GM19438 (cell line): Measurements from ENCODE around the gene TLR4.

Experiments used
- ATAC-seq: cut with Tn5 transposase; IDR thresholded peaks from one replicate; pipeline ENCODE4 v1.9.1; 2021; ENCODE audit warnings: low read depth; ENCODE audit not compliant: unreplicated experiment

TLR4 gene

GRCh38 chr9:117709936-117710335, 5.7 kb downstream of the TLR4 start:
- ATAC-seq = no peak

- ATAC-seq = no peak
These were observed 10.1 kb downstream of the TLR4 start for GRCh38 chr9:117714282-117714681.

DNA sequence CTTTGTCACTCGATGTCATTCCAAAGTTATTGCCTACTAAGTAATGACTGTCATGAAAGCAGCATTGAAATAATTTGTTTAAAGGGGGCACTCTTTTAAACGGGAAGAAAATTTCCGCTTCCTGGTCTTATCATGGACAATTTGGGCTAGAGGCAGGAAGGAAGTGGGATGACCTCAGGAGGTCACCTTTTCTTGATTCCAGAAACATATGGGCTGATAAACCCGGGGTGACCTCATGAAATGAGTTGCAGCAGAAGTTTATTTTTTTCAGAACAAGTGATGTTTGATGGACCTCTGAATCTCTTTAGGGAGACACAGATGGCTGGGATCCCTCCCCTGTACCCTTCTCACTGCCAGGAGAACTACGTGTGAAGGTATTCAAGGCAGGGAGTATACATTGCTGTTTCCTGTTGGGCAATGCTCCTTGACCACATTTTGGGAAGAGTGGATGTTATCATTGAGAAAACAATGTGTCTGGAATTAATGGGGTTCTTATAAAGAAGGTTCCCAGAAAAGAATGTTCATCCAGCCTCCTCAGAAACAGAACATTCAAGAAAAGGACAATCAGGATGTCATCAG, 11.3 kb downstream of the TLR4 start:
- no peak for ATAC-seq

DNA sequence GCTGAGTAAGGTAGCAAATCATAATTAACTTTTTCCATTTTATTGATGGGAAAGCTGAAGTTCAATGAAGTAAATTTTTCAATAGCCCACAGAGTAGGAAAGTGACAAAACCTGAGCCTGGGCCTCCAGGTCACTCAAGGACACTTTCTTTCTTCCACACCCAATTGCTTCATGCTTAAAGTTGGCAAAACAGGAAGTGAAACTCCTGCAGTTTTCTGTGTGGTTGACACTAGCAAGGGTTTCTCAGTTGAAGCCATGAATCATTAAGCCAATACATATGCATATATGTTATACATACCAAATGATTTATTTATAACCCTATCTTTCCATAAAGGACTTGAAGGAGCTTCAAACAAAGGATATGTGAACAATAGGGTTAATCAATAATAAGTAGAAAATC, 13.9 kb downstream of the TLR4 start:
- ATAC-seq = peak; percentile 99

DNA sequence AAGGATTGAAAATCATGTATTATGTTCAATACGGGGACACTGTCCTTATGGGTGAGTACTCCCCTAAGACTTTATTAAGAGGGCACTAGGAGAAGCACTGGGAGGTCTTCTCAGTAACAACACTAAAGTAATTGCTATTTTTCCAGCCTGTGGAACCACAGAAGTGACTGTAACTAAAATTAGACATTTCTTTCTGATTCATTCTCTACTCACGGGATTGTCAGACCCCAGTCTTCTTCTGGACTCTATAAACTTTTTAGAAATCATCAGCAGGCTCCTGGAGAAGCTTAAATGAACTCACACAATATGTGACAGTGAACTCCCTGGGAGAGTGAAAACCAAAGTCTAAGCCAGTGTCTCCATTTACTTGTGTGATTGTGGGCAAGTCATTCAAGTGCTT, 14.5 kb downstream of the TLR4 start:
- peak; percentile 2 for ATAC-seq

DNA sequence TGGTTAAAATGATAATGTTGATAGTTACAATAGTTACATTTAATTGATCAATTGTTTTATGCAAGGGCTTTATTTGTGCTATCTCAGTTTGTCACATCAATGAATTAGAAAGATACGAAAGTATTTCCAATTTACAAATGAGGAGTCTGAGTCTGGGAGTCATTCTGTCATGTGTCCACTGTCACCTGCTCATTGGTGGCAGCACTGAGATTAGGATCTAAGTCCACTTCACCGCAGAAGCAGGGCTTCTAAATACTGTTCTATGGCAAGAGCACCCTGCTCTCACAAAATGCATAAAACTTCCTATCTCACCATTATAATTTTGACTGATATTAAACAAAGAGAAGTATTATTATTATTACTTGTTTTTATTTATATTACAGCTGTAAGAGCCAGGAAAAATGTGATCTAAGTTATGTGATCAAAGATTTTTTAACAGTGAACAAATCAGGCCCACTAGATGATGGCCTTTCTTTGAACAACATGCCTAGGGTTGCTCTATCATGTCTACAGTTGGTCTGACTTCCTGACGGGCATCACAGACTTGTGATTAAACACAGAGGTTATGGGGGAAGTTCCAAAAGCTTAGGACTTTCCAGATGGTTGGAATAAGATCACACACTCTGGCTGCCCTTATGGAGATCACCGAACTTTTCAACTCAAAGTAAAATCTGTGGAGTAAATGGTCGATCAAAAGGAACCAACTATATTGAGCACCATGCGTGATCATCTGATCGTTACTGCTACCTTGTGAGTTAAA, 15.1 kb downstream of the TLR4 start:
- ATAC-seq = no peak

DNA sequence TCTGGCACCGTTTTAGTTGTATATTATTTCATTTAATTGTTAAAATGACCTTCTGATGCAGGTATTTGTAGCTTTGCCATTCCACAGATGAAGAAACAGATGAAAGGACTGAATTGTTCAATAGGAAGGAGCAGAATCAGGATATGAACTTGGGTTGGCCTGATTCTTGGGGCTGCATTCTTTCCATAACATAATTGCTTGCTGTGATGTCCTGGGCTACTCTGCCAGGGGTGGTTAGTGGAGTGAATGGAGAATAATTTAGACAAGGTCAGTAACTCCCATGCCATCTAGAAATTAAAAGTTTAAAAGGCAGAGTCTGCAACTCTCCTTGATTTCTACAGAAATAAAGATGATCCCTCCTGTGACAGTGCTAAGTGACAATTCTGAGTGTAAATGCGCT, 15.9 kb downstream of the TLR4 start:
- ATAC-seq = no peak

DNA sequence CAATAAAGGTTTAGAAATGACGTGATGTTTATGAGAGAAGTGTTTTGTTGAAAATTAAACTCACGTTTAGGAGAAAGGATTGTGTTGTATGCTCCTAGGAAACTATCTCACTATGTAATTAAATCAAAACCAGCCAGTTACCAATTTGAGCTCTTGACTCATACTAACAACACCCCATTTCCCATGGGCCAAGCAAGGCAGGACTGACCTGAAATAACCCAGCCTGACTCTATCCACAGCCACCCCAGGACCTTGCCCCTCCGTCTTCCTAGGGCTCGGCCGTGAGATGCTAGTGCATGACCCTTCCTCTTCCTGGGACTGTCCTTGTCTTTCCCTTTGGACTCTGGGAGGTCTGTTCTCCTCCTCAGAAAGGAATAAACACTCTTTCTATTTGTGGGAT, 16.4 kb downstream of the TLR4 start:
- ATAC-seq = no peak

- no peak for ATAC-seq
These were observed 16.8 kb downstream of the TLR4 start for GRCh38 chr9:117720987-117721386.

GRCh38 chr9:117722108-117722761, 18.0 kb downstream of the TLR4 start:
- ATAC-seq = no peak

DNA sequence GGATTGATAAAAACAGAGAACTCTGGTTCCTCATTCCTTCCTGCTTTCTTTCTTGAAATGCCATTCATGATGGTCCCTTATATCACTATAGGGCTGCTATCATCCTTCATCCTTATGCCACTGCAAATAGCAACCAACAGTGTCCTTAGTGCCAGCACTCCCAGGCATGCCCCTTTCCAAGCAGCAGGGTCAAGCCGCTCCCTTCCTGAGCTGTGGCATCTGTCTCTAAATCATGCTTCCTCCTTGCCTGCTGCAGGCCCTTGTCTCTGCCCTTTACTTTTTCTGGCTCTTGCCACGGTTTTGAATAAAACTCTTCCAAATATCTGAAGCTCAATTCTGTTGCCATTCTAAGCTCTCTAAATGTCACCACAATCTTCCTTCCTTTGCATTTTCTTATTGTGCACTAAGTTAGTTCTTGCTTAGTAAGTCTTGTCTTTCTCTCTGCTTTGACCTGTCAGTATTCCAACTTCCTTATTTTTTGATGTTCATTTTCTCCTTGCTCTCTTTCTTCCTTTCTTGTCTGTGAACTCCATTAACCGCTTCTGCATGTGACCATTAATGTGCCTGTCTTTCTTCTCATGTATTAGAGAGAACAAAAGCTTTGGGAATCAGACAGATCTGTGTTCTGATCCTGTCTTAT, 19.9 kb downstream of the TLR4 start:
- no peak for ATAC-seq

DNA sequence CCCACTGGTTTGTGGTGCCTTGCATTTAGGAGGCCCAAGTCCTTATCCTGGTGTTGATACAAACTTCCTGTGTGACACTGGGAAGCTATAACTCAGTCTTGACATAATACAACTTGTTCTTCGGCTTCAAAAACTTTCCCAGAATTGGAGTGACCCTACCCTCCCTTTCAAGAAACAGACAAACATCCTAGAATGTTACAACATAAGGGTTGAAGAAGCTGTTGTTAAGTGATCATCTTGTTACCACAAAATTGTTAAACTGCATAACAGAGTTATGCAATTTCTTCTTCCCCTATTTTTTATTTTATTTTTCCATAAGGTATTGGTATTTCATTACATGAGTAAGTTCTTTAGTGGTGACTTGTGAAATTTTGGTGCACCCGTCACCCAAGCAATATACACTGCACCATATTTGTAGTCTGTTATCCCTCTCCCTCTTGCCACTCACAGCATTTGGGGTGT, 21.3 kb downstream of the TLR4 start:
- no peak for ATAC-seq

GRCh38 chr9:117729375-117729774, 25.2 kb downstream of the TLR4 start:
- ATAC-seq = no peak

DNA sequence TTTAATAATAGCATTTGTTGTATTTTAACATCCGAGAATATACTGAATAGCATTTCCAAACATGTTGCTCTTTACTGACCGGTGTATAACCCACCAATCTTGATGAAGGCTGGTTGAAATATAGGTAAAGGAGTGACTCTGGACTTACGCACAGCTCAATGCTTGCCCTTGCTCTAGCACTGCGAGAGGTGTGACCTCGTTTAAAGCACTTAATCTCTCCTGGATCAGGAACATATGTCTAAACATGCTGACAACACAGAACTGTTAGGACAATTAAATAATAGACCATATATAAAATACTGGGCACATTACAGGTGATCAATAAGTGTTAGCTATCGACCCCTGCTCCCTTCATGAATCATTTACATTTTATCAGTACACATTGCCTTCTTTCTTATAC, 28.3 kb downstream of the TLR4 start:
- ATAC-seq = no peak

- ATAC-seq = no peak
These were observed 29.3 kb downstream of the TLR4 start for GRCh38 chr9:117733465-117733864.

DNA sequence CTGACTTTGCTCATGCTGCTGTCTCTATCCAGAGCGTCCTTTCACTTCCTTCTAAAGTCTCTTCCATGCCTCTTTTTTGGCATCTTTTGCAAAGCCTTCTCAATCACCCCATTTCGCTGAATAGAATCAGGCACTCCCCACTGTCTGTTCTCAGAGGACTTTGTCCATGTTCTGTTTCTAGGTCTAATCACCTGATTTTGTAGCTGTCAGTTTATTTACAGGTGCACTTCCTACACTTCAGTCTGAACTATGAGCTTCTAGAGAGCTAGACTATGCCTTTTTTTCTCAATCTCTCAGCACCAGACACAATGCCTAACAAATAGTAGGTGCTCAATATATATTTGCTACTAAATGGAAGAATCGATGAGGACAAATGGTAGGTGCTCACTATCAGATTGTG, 29.9 kb downstream of the TLR4 start:
- ATAC-seq = no peak

DNA sequence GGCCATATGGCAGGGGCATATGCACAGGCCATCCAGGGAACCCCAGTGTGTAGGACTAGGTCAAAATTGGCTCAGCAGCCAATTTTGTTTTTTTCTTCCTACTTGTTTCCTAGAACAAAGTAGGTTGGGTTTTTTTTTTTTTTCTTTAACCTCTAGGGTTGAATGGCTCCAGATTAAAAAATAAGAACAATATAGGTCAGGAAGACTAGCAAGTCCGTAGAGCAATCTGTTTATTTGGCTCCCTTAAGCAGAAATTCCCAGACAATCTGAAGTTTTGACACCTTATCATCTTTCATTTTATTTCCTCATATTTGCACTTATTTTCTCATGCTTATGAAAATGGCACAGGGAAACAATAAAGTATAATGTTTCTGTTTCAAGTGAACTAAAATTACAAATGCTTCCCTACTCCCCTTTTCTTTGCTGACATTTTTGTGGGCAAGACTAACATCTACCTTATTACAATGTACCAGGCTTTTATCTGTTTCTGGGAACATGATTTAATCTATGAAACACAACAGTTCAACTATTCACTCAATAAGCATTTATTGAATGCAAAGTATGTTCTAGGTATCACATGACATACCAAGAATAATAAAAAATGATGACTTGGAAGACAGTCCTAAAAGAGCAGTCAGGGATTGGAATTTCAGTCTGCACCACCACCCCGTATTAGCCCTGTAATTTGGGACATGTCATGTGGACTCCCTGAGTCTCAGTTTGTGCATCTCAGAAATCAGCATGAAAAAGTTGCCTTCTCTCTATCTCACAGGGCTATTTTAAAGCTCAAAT, 30.5 kb downstream of the TLR4 start:
- ATAC-seq = no peak

GRCh38 chr9:117737721-117738226, 33.6 kb downstream of the TLR4 start:
- ATAC-seq = no peak

- ATAC-seq = no peak
These were observed 35.0 kb downstream of the TLR4 start for GRCh38 chr9:117739206-117739605.

GRCh38 chr9:117739624-117740347, 35.6 kb downstream of the TLR4 start:
- ATAC-seq = no peak
